Stimulated activated CD4-positive, alpha-beta T cell treated with anti-CD3 and anti-CD28 coated beads, Interleukin-4, amount 100 ng/mL, for 4 hours (primary cell): Measurements from ENCODE around the gene INPP5B.
"Not testable (repeated sequence)": the region's sequence is repeated elsewhere in the genome, so short reads cannot be mapped to it uniquely, and the experiment has no call there.

ENCODE experiments used
- DNase-seq, 2 experiments: peaks; one replicate each; pipeline ENCODE4 v3.0.0-alpha.2; 2020

INPP5B gene

GRCh38 chr1:37946703-37947360, at the start of gene INPP5B:
Gene INPP5B (minus strand): TSS chr1:37947053. CDS start chr1:37946308, 745 bp downstream.
- DNase-seq: peak; percentile 66 to 75

- DNase-seq: no peak
Observed at GRCh38 chr1:37995751-37996345, 49.0 kb upstream of the INPP5B start.

- DNase-seq: no peak
Observed at GRCh38 chr1:37994886-37995566, 48.2 kb upstream of the INPP5B start.

- peak; percentile 35 to 36 for DNase-seq
Observed at GRCh38 chr1:37989361-37989930, 42.6 kb upstream of the INPP5B start.

- no peak for DNase-seq
Observed at GRCh38 chr1:37987679-37988078, 40.8 kb upstream of the INPP5B start.

- no peak for DNase-seq
Observed at GRCh38 chr1:37983546-37983945, 36.7 kb upstream of the INPP5B start.

- DNase-seq: no peak
Observed at GRCh38 chr1:37978541-37978940, 31.7 kb upstream of the INPP5B start.

- not testable (repeated sequence) for DNase-seq
Observed at GRCh38 chr1:37975083-37975482, 28.2 kb upstream of the INPP5B start.

GRCh38 chr1:37974567-37974966, 27.7 kb upstream of the INPP5B start:
- DNase-seq: no peak

GRCh38 chr1:37973684-37974083, 26.8 kb upstream of the INPP5B start:
- DNase-seq: not testable (repeated sequence)

GRCh38 chr1:37965301-37965700, 18.4 kb upstream of the INPP5B start:
- no peak for DNase-seq

GRCh38 chr1:37964106-37964505, 17.3 kb upstream of the INPP5B start:
- not testable (repeated sequence) for DNase-seq

- DNase-seq: no peak
Observed at GRCh38 chr1:37958690-37959089, 11.8 kb upstream of the INPP5B start.

- DNase-seq: no peak
Observed at GRCh38 chr1:37955685-37956084, 8.8 kb upstream of the INPP5B start.

GRCh38 chr1:37954316-37954971, 7.6 kb upstream of the INPP5B start:
- no peak for DNase-seq

- no peak for DNase-seq
Observed at GRCh38 chr1:37952738-37953137, 5.9 kb upstream of the INPP5B start.

- DNase-seq: no peak
Observed at GRCh38 chr1:37951783-37952624, 5.2 kb upstream of the INPP5B start.

GRCh38 chr1:37951041-37951782, 4.4 kb upstream of the INPP5B start:
- DNase-seq: no peak

- no peak for DNase-seq
Observed at GRCh38 chr1:37949524-37950152, 2.8 kb upstream of the INPP5B start.

GRCh38 chr1:37948841-37949240, 2.0 kb upstream of the INPP5B start:
- no peak for DNase-seq

GRCh38 chr1:37948166-37948565, 1.3 kb upstream of the INPP5B start:
- DNase-seq: no peak
